HCT116 (cell line): Measurements from ENCODE around the gene WNK3. TPM values are rescaled to one million over a fixed set of nuclear protein-coding genes. Genes with fewer than 3 reads are reported as not detected.

Source experiments
- ATAC-seq: fragments of 200-7000 bp; cut with Tn5 transposase; 2 replicates; pipeline ENCODE4 v1.9.1; 2020; ENCODE audit warnings: mild to moderate bottlenecking, moderate library complexity
- BruUV-seq: library from RNA; stranded (reverse); fragments of 400-500 nt; replicated peaks from 2 replicates; lab custom pipeline; 2021; lab: Mats Ljungman, UMichigan
- CTCF ChIA-PET: fragments of 300-600 bp; sonication (Branson Sonifier 250); formaldehyde crosslinking; loops from one replicate; lab custom pipeline; 2021; ENCODE audit warnings: antibody characterized with exemption; lab: Charles Lee
- POLR2A ChIA-PET: fragments of 300-600, 350-600 bp; sonication (Branson Sonifier 250); formaldehyde crosslinking; loops from one replicate; lab custom pipeline; 2021; ENCODE audit warnings: antibody characterized with exemption; lab: Charles Lee
- RAD21 ChIA-PET, 2 experiments: fragments of 300-600 bp; sonication (Branson Sonifier 250); formaldehyde crosslinking; loops; one replicate each; lab custom pipeline; 2023; ENCODE audit warnings: low total read pairs in 2 of 2; ENCODE audit not compliant: uncharacterized antibody in 2 of 2, unreplicated experiment in 2 of 2, low non-redundant PET in 1 of 2; lab: Charles Lee
- DNase-seq: peaks from one replicate; pipeline ENCODE4 v3.0.0-alpha.2; 2010; ENCODE audit warnings: low read depth, low spot score
- H2AFZ ChIP-seq: fragments of 200-600 bp; shearing (Covaris generic), sonication (generic); 2 replicates; pipeline ENCODE4 v1.6.1; 2017; ENCODE audit warnings: low read depth, mixed run types, mixed read lengths, antibody characterized with exemption, low read length; ENCODE audit not compliant: poor library complexity, severe bottlenecking
- H3K27ac ChIP-seq: 2 replicates; pipeline ENCODE4 v1.5.1; 2012; ENCODE audit warnings: low read depth, low read length
- H3K27me3 ChIP-seq: fragments of 200-600 bp; sonication (generic); 2 replicates; pipeline ENCODE4 v1.6.1; 2016; ENCODE audit warnings: mixed run types, low read length, mixed read lengths; ENCODE audit not compliant: insufficient read depth
- H3K36me3 ChIP-seq, 2 experiments: fragments of 200-500 bp in 1 of 2; fragments of 200-600 bp in 1 of 2; sonication (Bioruptor generic) in 1 of 2; sonication (generic) in 1 of 2; 2 replicates each; pipeline versions ENCODE4 v1.5.1 to v1.6.1; 2014 to 2016; ENCODE audit warnings: low read length in 2 of 2, inconsistent platforms in 1 of 2, mixed read lengths in 1 of 2, mixed run types in 1 of 2; ENCODE audit not compliant: insufficient read depth in 2 of 2, control insufficient read depth in 1 of 2
- H3K4me1 ChIP-seq, 2 experiments: fragments of 200-600 bp in 1 of 2; sonication (generic) in 1 of 2; 2 replicates each; pipeline versions ENCODE4 v1.5.1 to v1.6.1; 2012 to 2017; ENCODE audit warnings: low read length in 2 of 2, inconsistent platforms in 1 of 2, mild to moderate bottlenecking in 1 of 2, mixed read lengths in 1 of 2, mixed run types in 1 of 2, moderate library complexity in 1 of 2; ENCODE audit not compliant: insufficient read depth in 2 of 2, control insufficient read depth in 1 of 2
- H3K4me2 ChIP-seq: fragments of 200-600 bp; sonication (generic); 2 replicates; pipeline ENCODE4 v1.6.1; 2017; ENCODE audit warnings: mixed run types, low read length, mixed read lengths
- H3K4me3 ChIP-seq, 2 experiments: fragments of 200-600 bp in 1 of 2; sonication (generic) in 1 of 2; replicated peaks in 1 of 2; 2 replicates each; pipeline ENCODE4 v1.5.1; 2011 to 2016; ENCODE audit warnings: low read length in 2 of 2, control low read depth in 1 of 2, low read depth in 1 of 2, mild to moderate bottlenecking in 1 of 2, mixed read lengths in 1 of 2, mixed run types in 1 of 2
- H3K79me2 ChIP-seq: fragments of 200-600 bp; sonication (generic); 2 replicates; pipeline ENCODE4 v1.6.1; 2017; ENCODE audit warnings: mild to moderate bottlenecking, mixed run types, low read length, moderate library complexity, mixed read lengths; ENCODE audit not compliant: insufficient read depth
- H3K9ac ChIP-seq: fragments of 200-600 bp; sonication (generic); 2 replicates; pipeline ENCODE4 v1.6.1; 2016; ENCODE audit warnings: low read length, mixed read lengths
- H3K9me2 ChIP-seq: fragments of 200-600 bp; sonication (generic), shearing (Covaris generic); 2 replicates; pipeline ENCODE4 v1.6.1; 2017; ENCODE audit warnings: mixed run types, mild to moderate bottlenecking, moderate library complexity; ENCODE audit not compliant: insufficient read depth
- H3K9me3 ChIP-seq, 2 experiments: fragments of 200-500 bp in 1 of 2; fragments of 200-600 bp in 1 of 2; sonication (Bioruptor generic) in 1 of 2; sonication (generic) in 1 of 2; 2 replicates each; pipeline ENCODE4 v1.6.1; 2014 to 2017; ENCODE audit warnings: low read length in 2 of 2, mixed read lengths in 2 of 2, inconsistent platforms in 1 of 2, low read depth in 1 of 2, mild to moderate bottlenecking in 1 of 2, mixed run types in 1 of 2, moderate library complexity in 1 of 2; ENCODE audit not compliant: control insufficient read depth in 1 of 2, insufficient read depth in 1 of 2
- H4K20me1 ChIP-seq: fragments of 200-600 bp; sonication (generic), shearing (Covaris generic); 2 replicates; pipeline ENCODE4 v1.6.1; 2017; ENCODE audit warnings: mixed run types, mild to moderate bottlenecking, moderate library complexity; ENCODE audit not compliant: insufficient read depth
- CBX3 ChIP-seq: IDR thresholded peaks from 2 replicates; pipeline ENCODE4 v1.6.1; 2012; ENCODE audit warnings: low read depth
- CEBPB ChIP-seq: IDR thresholded peaks from 2 replicates; pipeline ENCODE4 v1.6.1; 2012; ENCODE audit warnings: low read depth
- EGR1 ChIP-seq: IDR thresholded peaks from 2 replicates; pipeline ENCODE4 v1.6.1; 2012; ENCODE audit warnings: low read depth
- ELF1 ChIP-seq: IDR thresholded peaks from 2 replicates; pipeline ENCODE4 v1.6.1; 2012; ENCODE audit warnings: low read depth, borderline replicate concordance
- EZH2 ChIP-seq: fragments of 200-600 bp; sonication (generic); IDR thresholded peaks from 2 replicates; pipeline ENCODE4 v1.6.1; 2017; ENCODE audit warnings: antibody characterized with exemption, mixed run types
- EZH2phosphoT487 ChIP-seq: fragments of 200-600 bp; IDR thresholded peaks from 2 replicates; pipeline ENCODE4 v1.6.1; 2018; ENCODE audit warnings: antibody characterized with exemption, borderline replicate concordance
- MAX ChIP-seq: IDR thresholded peaks from 2 replicates; pipeline ENCODE4 v1.6.1; 2012
- POLR2A ChIP-seq: IDR thresholded peaks from 2 replicates; pipeline ENCODE4 v1.7.0; 2011; ENCODE audit warnings: borderline replicate concordance; ENCODE audit not compliant: insufficient read depth, insufficient read length; ENCODE audit errors: extremely low read depth
- POLR2AphosphoS5 ChIP-seq: IDR thresholded peaks from 2 replicates; pipeline ENCODE4 v1.6.1; 2011; ENCODE audit warnings: mild to moderate bottlenecking, low read depth, low read length, moderate library complexity
- RAD21 ChIP-seq: IDR thresholded peaks from 2 replicates; pipeline ENCODE4 v1.6.1; 2012; ENCODE audit warnings: low read depth, mild to moderate bottlenecking
- REST ChIP-seq: IDR thresholded peaks from 2 replicates; pipeline ENCODE4 v1.6.1; 2012; ENCODE audit warnings: low read depth
- SIN3A ChIP-seq: IDR thresholded peaks from 2 replicates; pipeline ENCODE4 v1.6.1; 2012; ENCODE audit warnings: low read depth
- TCF7L2 ChIP-seq: IDR thresholded peaks from 2 replicates; pipeline ENCODE4 v1.7.0; 2011; ENCODE audit warnings: borderline replicate concordance, inconsistent platforms; ENCODE audit not compliant: insufficient read depth, insufficient read length; ENCODE audit errors: extremely low read depth
- YY1 ChIP-seq: IDR thresholded peaks from 2 replicates; pipeline ENCODE4 v1.6.1; 2011; ENCODE audit warnings: low read length, low read depth, moderate library complexity, mild to moderate bottlenecking; ENCODE audit not compliant: insufficient replicate concordance; ENCODE audit errors: extremely low read depth
- ZNF274 ChIP-seq: fragments of 200-500 bp; sonication (Bioruptor generic); IDR thresholded peaks from 2 replicates; pipeline ENCODE4 v1.6.1; 2014; ENCODE audit warnings: mild to moderate bottlenecking, low read depth, low read length, inconsistent platforms
- intact Hi-C: fragments of 100-400 bp; cut with micrococcal nuclease; formaldehyde crosslinking; loops from 2 replicates; pipeline ENCODE4 v1.10.0; 2022
- total RNA-seq: library from RNA; stranded (reverse); gene quantifications from one replicate; pipeline ENCODE4 v1.2.1, GENCODE V29; 2021; ENCODE audit not compliant: unreplicated experiment

Gene WNK3
- total RNA-seq, 1 experiment from 2014 or later = 0.05 TPM

GRCh38 chrX:54407266-54407665 lies 49.4 kb upstream of the WNK3 start:
- no TSS peak for BruUV-seq
- Histone ChIP-seq H3K9me3 (no peaks in the 10 kb centered on the region), H3K27me3 (no peaks in the 10 kb centered on the region), H3K27ac (no peak overlapping the region), H4K20me1 (no peaks in the 10 kb centered on the region), H3K4me1 (no peaks in the 10 kb centered on the region), H3K79me2 (no peaks in the 10 kb centered on the region), H2AFZ (no peak overlapping the region), H3K4me2 (no peak overlapping the region), H3K9ac (no peak overlapping the region), H3K4me3 (no peak overlapping the region), H3K9me2 (no peaks in the 10 kb centered on the region), H3K36me3 (no peaks in the 10 kb centered on the region)
- intact Hi-C loops = no loop called here
- no peak for DNase-seq
- CTCF ChIA-PET = no interaction called here
- TF ChIP-seq YY1 (no peak), ZNF274 (no peak), EGR1 (no peak), POLR2AphosphoS5 (no peak), CBX3 (no peak), SIN3A (no peak), POLR2A (no peak), MAX (no peak)
- RAD21 ChIA-PET = no interaction called here
- no peak for ATAC-seq
- POLR2A ChIA-PET = no interaction called here

GRCh38 chrX:54397113-54397512 lies 39.3 kb upstream of the WNK3 start:
- ATAC-seq (no peak), DNase-seq (no peak)
- no peak overlapping the region for H3K9ac ChIP-seq
- H3K27me3 ChIP-seq = no peaks in the 10 kb centered on the region
- H2AFZ ChIP-seq = no peak overlapping the region
- intact Hi-C loops = no loop called here
- ChIA-PET POLR2A (no interaction called here), RAD21 (no interaction called here), CTCF (no interaction called here)
- H3K4me2 ChIP-seq = no peak overlapping the region
- no peaks in the 10 kb centered on the region for H3K9me3 ChIP-seq
- BruUV-seq = no TSS peak
- H4K20me1 ChIP-seq = no peaks in the 10 kb centered on the region
- H3K9me2 ChIP-seq = no peaks in the 10 kb centered on the region
- no peak overlapping the region for H3K4me3 ChIP-seq
- no peaks in the 10 kb centered on the region for H3K4me1 ChIP-seq
- H3K27ac ChIP-seq = no peak overlapping the region
- H3K79me2 ChIP-seq = no peaks in the 10 kb centered on the region
- H3K36me3 ChIP-seq = no peaks in the 10 kb centered on the region
- TF ChIP-seq TCF7L2 (no peak), CEBPB (no peak), REST (no peak), ELF1 (no peak), EZH2phosphoT487 (no peak), CBX3 (no peak), EZH2 (no peak), RAD21 (no peak), POLR2A (no peak), YY1 (no peak)
